Fibroblast of pulmonary artery (primary cell): ENCODE results near the gene TBCD.

Source experiments
- DNase-seq: peaks from one replicate; pipeline ENCODE4 v3.0.0-alpha.2; 2010; ENCODE audit warnings: low read depth
- H3K4me3 ChIP-seq: replicated peaks from 2 replicates; pipeline ENCODE4 v1.5.1; 2011; ENCODE audit warnings: low read depth, mild to moderate bottlenecking, control low read depth, low read length, moderate library complexity
- CTCF ChIP-seq: IDR thresholded peaks from 2 replicates; pipeline ENCODE4 v1.5.1; 2011; ENCODE audit warnings: mild to moderate bottlenecking, control low read depth, low read length, inconsistent platforms; ENCODE audit errors: missing control alignments

Gene TBCD

GRCh38 chr17:82893779-82894178, 141.9 kb downstream of the TBCD start:
- peak; percentile 23 for DNase-seq
- no peak for TF ChIP-seq CTCF
- H3K4me3 ChIP-seq, result no peak overlapping the region

GRCh38 chr17:82894389-82894788, 142.5 kb downstream of the TBCD start:
- no peak for TF ChIP-seq CTCF
- H3K4me3 ChIP-seq, result no peak overlapping the region
- no peak for DNase-seq

- H3K4me3 ChIP-seq, result no peak overlapping the region
- DNase-seq, result no peak
- TF ChIP-seq CTCF, result no peak
Observed at GRCh38 chr17:82895087-82895486, 143.2 kb downstream of the TBCD start.

- DNase-seq, result no peak
- no peak for TF ChIP-seq CTCF
- no peak overlapping the region for H3K4me3 ChIP-seq
Observed at GRCh38 chr17:82896071-82897000, 144.5 kb downstream of the TBCD start.

GRCh38 chr17:82897514-82898249, 145.8 kb downstream of the TBCD start:
- TF ChIP-seq CTCF, result no peak
- H3K4me3 ChIP-seq, result no peak overlapping the region
- no peak for DNase-seq

- H3K4me3 ChIP-seq, result no peak overlapping the region
- no peak for TF ChIP-seq CTCF
- no peak for DNase-seq
Observed at GRCh38 chr17:82898976-82899514, 147.2 kb downstream of the TBCD start.
